NCI-H2081 (cell line): Measurements from ENCODE around the gene WDFY1.

ENCODE experiments used
- DNase-seq, 2 experiments: peaks; one replicate each; lab custom pipeline; 2025; lab: John Stamatoyannopoulos, UW

The WDFY1 gene

DNA sequence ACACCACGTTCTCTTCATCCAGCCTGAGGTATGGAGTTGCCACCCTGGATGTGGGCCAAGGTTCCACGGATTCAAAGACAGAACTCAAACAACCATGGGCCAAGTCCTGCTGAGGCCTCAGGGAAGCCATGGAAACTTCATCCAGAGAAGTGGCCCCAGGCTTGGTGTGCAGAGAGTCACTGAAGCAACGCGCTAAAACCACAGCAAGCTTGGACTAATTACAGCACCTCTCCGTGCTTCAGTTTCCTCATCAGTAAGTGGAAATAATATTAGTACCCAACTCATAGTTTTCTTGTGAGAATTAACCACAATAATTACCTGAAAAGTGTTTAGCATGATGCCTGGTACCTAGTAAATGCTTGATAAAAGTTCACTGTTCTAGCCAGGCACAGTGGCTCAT lies 88.6 kb downstream of the WDFY1 start:
- DNase-seq: no peak

DNA sequence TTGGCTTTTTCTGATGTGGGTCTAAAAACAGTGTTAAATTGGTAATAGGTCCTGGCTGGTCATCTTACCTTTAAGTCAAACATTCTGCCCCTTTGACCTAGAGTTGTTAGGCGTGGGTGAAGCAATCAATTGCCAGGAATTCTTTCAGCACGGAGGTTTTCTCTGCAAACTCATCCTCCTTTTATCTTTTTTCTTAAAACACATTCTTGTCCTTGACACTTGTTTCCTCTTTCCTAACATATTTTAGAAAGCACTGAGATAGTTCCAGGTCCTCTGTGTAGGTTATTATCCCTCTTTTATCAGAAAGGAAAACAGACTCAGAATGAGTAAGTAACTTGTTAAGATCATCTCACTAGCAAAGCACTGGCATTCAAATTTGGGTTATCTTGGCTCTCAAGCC lies 89.1 kb downstream of the WDFY1 start:
- no peak for DNase-seq

DNA sequence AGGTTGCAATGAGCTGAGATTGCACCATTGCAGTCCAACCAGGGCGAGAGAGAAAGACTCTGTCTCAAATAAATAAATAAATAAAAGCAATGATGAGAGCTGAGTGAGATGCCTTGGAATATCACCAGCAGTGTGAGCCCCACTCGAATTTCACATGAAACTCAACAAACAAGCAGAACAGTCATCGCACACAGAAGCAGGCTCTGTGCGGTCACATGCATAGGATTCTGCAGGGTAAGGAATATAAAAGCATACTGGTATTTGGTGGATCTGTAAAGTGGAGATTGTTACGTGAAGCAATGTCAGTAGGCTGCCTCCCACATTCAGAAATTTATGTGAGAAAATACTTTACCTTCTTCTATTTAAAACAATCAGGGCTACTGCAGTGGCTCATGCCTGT lies 89.7 kb downstream of the WDFY1 start:
- DNase-seq: no peak

DNA sequence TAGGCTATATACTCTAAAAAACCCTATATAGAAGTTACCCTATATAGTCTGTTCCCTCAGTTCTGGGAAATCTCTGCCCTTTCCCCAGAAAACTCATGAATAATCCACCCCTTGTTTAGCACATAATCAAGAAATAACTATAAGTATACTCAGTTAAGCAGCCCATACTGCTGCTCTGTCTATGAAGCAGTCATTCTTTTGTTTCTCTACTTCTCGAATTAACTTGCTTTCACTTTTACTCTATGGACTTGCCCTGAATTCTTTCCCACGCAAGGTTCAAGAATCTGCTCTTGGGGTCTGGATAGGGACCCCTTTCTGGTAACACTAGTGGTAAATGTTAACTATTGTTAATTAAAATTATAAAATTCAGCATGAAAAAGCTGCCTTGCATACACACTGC lies 90.4 kb downstream of the WDFY1 start:
- DNase-seq: no peak

DNA sequence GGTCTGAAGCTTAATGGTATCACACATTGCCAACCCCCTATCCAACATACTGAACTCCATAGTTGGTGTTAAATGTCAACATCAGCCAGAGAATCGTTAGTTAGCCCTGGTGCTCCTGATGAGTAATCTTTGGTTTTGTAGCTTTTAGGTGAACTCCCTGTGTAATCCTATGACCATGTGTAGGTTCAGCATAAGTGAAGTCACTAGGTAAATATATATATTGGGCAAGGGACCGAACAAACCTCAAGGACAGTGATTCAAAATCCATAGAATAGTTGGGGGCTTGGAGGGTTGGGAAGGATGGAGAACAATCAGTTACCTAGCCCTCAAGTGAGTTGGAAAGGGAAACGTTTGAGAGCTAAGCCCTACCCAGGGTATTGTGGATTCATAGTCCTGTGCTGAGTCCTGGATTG lies 91.7 kb downstream of the WDFY1 start:
- no peak for DNase-seq

DNA sequence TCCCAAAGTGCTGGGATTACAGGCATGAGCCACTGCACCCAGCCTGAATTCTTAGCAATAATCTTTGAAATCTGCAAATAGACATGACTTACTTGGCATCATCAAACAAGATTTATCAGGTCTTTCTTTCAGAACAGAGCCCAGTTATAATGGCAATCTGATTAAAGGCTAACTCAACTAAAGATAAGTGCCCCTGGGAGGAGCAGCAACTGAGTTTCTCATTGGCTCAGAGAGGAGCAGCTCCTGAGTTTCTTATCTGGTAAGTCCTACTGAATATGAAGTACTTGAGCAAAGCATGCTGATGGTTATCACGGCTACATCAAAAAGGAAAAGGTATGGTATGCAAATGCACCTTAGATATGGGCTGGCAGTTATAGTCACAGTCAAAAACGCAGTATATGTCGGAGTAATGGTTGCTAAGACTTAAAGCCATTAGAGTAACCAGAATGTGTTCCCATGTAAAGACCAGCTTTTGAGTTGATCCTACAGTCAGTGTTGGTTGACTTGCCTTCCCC lies 92.8 kb downstream of the WDFY1 start:
- no peak for DNase-seq

- no peak for DNase-seq
Measured at GRCh38 chr2:223847410-223847809, 97.7 kb downstream of the WDFY1 start.

DNA sequence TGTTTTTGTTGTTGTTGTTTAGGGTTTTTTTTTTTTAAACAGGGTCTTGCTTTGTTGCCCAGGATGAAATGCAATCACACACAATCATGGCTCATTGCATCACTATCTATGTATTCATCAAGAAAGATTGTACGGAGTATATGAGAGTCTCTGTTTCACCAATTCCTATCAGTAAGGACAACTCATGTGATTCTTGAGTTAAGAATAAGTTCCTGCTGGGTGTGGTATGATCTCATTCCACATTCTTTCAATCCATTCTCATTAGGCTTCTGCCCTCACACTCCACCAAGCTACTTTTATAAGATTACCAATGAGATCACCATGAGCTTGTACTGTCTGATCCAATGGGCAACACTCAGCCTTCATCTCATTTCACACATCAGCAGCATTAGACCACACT lies 98.6 kb downstream of the WDFY1 start:
- DNase-seq: no peak

- DNase-seq: no peak
Measured at GRCh38 chr2:223841436-223842190, 103.5 kb downstream of the WDFY1 start.

- DNase-seq: peak; percentile 87 to 90
Measured at GRCh38 chr2:223837287-223838061, 107.7 kb downstream of the WDFY1 start, which contains the start of gene AP1S3. Gene AP1S3 (minus strand): TSS chr2:223837582. CDS start chr2:223837450, 132 bp downstream.

DNA sequence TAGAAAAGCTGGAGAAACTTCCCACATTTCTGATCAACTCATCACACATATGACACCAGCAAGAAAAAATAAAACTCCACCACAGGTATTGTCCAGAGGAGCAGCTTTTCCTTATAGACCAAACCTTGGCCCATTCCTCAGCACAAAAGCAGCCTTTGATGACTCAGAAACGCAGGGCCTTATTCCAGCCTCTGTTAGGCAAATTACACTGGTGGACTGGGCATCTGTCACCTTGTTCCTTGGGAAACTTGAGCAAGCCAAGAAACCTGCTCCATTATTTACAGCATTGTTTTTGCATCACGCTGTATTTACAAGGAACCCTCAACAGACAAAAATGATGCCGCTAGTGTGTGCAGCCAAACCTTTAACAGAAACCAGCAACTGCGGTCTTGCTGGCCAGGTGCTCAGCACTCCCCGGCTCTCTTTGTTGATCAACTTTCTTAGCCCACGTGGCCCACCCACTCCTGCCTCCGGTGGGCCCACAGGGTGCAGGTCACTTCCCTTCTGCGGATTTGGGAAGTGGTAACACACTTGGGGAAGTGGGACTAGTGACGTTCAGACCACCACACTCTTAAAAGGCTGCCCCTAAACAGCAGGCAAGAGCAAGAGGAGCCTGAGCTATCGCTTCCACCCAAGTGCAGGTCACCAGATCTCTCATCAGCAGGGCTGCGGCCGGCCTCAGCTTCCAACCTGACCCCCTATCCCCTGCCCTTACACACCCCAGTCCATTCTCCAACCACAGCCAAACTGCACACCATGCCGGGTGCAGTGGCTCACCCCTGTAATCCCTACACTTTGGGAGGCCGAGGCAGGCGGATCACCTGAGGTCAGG lies 109.2 kb downstream of the WDFY1 start:
- peak; percentile 11 to 45 for DNase-seq

DNA sequence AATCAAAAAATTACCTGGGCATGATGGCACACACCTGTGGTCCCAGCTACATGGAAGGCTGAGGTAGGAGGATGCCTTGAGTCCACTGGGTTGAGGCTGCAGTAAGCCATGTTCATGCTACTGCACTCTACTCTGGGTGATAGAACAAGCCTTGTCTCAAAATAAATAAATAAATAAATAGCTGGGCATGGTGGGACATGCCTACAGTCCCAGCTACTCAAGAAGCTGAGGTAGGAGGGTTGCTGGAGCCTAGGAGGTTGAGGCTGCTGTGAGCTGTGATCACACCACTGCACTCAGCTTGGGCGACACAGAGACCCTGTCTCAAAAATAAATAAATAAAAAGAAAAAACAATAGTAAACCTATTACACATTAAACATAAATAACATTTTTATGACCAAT lies 110.7 kb downstream of the WDFY1 start:
- no peak for DNase-seq

DNA sequence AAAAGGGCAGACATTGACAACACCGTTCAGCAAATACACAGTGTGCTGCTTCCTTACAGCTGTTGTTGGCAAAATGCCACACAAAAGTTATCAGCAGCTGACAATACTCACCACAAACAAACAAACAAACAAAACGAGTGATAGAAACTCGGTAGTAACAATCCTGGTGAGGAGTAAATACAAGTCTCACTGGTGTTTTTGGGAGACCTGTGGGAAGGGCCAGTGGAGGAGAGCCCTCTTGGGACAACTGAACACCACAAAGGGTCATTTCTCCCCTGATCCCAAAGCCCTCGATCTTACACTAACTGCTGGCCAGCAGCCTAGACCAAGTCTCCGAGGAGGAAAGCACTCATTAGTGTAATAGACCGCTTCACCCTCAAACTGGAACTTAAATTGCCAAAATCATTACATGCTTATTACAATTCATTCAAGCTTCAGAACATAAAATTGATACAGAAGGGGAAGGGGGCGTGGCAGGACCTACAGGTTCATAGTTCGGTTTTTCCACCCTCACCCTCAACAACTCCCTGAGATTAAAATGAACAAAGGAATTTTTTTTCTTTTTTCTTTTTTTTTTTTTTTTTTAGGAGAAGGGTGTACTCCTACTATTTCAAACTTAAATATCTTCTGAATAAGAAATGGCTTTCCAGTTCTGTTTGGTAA lies 112.8 kb downstream of the WDFY1 start:
- DNase-seq: peak in 1 of 2 experiments; percentile 4

GRCh38 chr2:223829128-223829527 lies 116.0 kb downstream of the WDFY1 start:
- no peak for DNase-seq

GRCh38 chr2:223828314-223828713 lies 116.8 kb downstream of the WDFY1 start:
- DNase-seq: no peak

- no peak for DNase-seq
Measured at GRCh38 chr2:223826995-223827394, 118.1 kb downstream of the WDFY1 start.
